HK-2 (cell line): ENCODE measurements around the gene CHD9.
"Not testable (repeated sequence)": the region's sequence is repeated elsewhere in the genome, so short reads cannot be mapped to it uniquely, and the experiment has no call there.

Experiments used
- DNase-seq: peaks from one replicate; pipeline ENCODE4 v3.0.0-alpha.2; 2018; ENCODE audit not compliant: unreplicated experiment

The CHD9 gene

GRCh38 chr16:53071748-53072301 lies 17.0 kb downstream of the CHD9 start:
- DNase-seq: no peak

GRCh38 chr16:53073022-53073421 lies 18.2 kb downstream of the CHD9 start:
- DNase-seq: no peak

- not testable (repeated sequence) for DNase-seq
These were observed 19.5 kb downstream of the CHD9 start for GRCh38 chr16:53074296-53074695.

GRCh38 chr16:53075461-53075860 lies 20.7 kb downstream of the CHD9 start:
- not testable (repeated sequence) for DNase-seq

- no peak for DNase-seq
These were observed 23.5 kb downstream of the CHD9 start for GRCh38 chr16:53078247-53078646.

GRCh38 chr16:53078765-53079485 lies 24.1 kb downstream of the CHD9 start:
- no peak for DNase-seq

- DNase-seq: peak; percentile 13
These were observed 25.7 kb downstream of the CHD9 start for GRCh38 chr16:53080345-53081031.

- DNase-seq: no peak
These were observed 26.2 kb downstream of the CHD9 start for GRCh38 chr16:53081032-53081424.

GRCh38 chr16:53081686-53082407 lies 27.1 kb downstream of the CHD9 start:
- DNase-seq: no peak

GRCh38 chr16:53082509-53082908 lies 27.7 kb downstream of the CHD9 start:
- no peak for DNase-seq

- no peak for DNase-seq
These were observed 28.3 kb downstream of the CHD9 start for GRCh38 chr16:53083119-53083518.

GRCh38 chr16:53084141-53084541 lies 29.4 kb downstream of the CHD9 start:
- DNase-seq: no peak

GRCh38 chr16:53084746-53085334 lies 30.0 kb downstream of the CHD9 start:
- no peak for DNase-seq

GRCh38 chr16:53085369-53085843 lies 30.6 kb downstream of the CHD9 start:
- no peak for DNase-seq

- DNase-seq: no peak
These were observed 31.2 kb downstream of the CHD9 start for GRCh38 chr16:53085931-53086421.

GRCh38 chr16:53087101-53087500 lies 32.3 kb downstream of the CHD9 start:
- DNase-seq: no peak

- no peak for DNase-seq
These were observed 34.9 kb downstream of the CHD9 start for GRCh38 chr16:53089434-53090285.

- no peak for DNase-seq
These were observed 35.4 kb downstream of the CHD9 start for GRCh38 chr16:53090286-53090590.

- no peak for DNase-seq
These were observed 36.0 kb downstream of the CHD9 start for GRCh38 chr16:53090591-53091411.
